GM23338 (cell line): ENCODE measurements around the gene DR1. TPM values are rescaled to one million over a fixed set of nuclear protein-coding genes. Genes with fewer than 3 reads are reported as not detected.

ENCODE experiments used
- ATAC-seq: fragments of 200-7000 bp; cut with Tn5 transposase; 3 replicates; pipeline ENCODE4 v1.9.1; 2020
- DNase-seq: peaks from one replicate; pipeline ENCODE4 v3.0.0-alpha.2; 2015; ENCODE audit warnings: low spot score
- H2AFZ ChIP-seq: fragments of 200-600 bp; sonication (generic); 2 replicates; pipeline ENCODE4 v1.8.0; 2016; ENCODE audit warnings: antibody characterized with exemption, mild to moderate bottlenecking, moderate library complexity
- H3F3A ChIP-seq: fragments of 200-600 bp; sonication (generic); replicated peaks from 2 replicates; pipeline ENCODE4 v1.8.0; 2017; ENCODE audit warnings: antibody characterized with exemption, mixed run types, low read depth
- H3K27ac ChIP-seq: fragments of 200-600 bp; sonication (generic); 2 replicates; pipeline ENCODE4 v1.6.1; 2016; ENCODE audit warnings: low read depth
- H3K27me3 ChIP-seq: fragments of 200-600 bp; sonication (generic); 2 replicates; pipeline ENCODE4 v1.8.0; 2016; ENCODE audit warnings: mild to moderate bottlenecking, mixed run types, moderate library complexity; ENCODE audit not compliant: insufficient read depth
- H3K36me3 ChIP-seq: fragments of 200-600 bp; sonication (generic); 2 replicates; pipeline ENCODE4 v1.8.0; 2016; ENCODE audit warnings: mild to moderate bottlenecking; ENCODE audit not compliant: insufficient read depth
- H3K4me1 ChIP-seq: fragments of 200-600 bp; sonication (generic); 2 replicates; pipeline ENCODE4 v1.8.0; 2016; ENCODE audit warnings: mild to moderate bottlenecking, moderate library complexity; ENCODE audit not compliant: insufficient read depth
- H3K4me2 ChIP-seq: fragments of 200-600 bp; sonication (generic); 2 replicates; pipeline ENCODE4 v1.7.1; 2017; ENCODE audit warnings: mixed run types
- H3K4me3 ChIP-seq: fragments of 200-600 bp; sonication (generic); 2 replicates; pipeline ENCODE4 v1.6.1; 2016; ENCODE audit warnings: mixed run types
- H3K79me2 ChIP-seq: fragments of 200-600 bp; sonication (generic); replicated peaks from 2 replicates; pipeline ENCODE4 v1.8.0; 2017; ENCODE audit warnings: mild to moderate bottlenecking; ENCODE audit not compliant: insufficient read depth
- H3K9me2 ChIP-seq: fragments of 200-600 bp; sonication (generic); 2 replicates; pipeline ENCODE4 v1.8.0; 2017; ENCODE audit not compliant: insufficient read depth
- H4K20me1 ChIP-seq: fragments of 200-600 bp; sonication (generic); replicated peaks from 2 replicates; pipeline ENCODE4 v1.8.0; 2017; ENCODE audit warnings: mild to moderate bottlenecking; ENCODE audit not compliant: insufficient read depth
- H3K27ac Mint-ChIP-seq: 2 replicates; pipeline ENCODE4 v1.8.0; 2020; ENCODE audit warnings: inconsistent platforms, mild to moderate bottlenecking, moderate library complexity, mixed read lengths
- H3K27me3 Mint-ChIP-seq: 3 replicates; pipeline ENCODE4 v1.8.0; 2022; ENCODE audit warnings: low read depth, mild to moderate bottlenecking, moderate library complexity, mixed read lengths, inconsistent platforms; ENCODE audit not compliant: insufficient read depth, poor library complexity
- H3K36me3 Mint-ChIP-seq: 3 replicates; pipeline ENCODE4 v1.8.0; 2021; ENCODE audit warnings: low read depth, mild to moderate bottlenecking, inconsistent platforms, moderate library complexity, mixed read lengths
- H3K4me1 Mint-ChIP-seq: 3 replicates; pipeline ENCODE4 v1.8.0; 2020; ENCODE audit warnings: mild to moderate bottlenecking, inconsistent platforms, mixed read lengths
- H3K4me3 Mint-ChIP-seq: 3 replicates; pipeline ENCODE4 v1.8.0; 2021; ENCODE audit warnings: moderate library complexity, mild to moderate bottlenecking, inconsistent platforms, mixed read lengths
- H3K9me3 Mint-ChIP-seq: 3 replicates; pipeline ENCODE4 v1.8.0; 2020; ENCODE audit warnings: moderate library complexity, mild to moderate bottlenecking, inconsistent platforms, mixed read lengths
- CREB1 ChIP-seq: fragments of 250-450 bp; sonication (Bioruptor Pico); IDR thresholded peaks from 2 replicates; pipeline ENCODE4 v1.5.0; 2020; ENCODE audit warnings: low read depth, mild to moderate bottlenecking, moderate library complexity
- ETS1 ChIP-seq: IDR thresholded peaks from 2 replicates; pipeline ENCODE4 v1.6.1; 2016; ENCODE audit warnings: antibody characterized with exemption
- EZH2 ChIP-seq: fragments of 200-600 bp; sonication (generic); IDR thresholded peaks from one replicate; pipeline ENCODE4 v1.8.0; 2017; ENCODE audit warnings: antibody characterized with exemption, mild to moderate bottlenecking, low read depth; ENCODE audit not compliant: unreplicated experiment
- EZH2phosphoT487 ChIP-seq: fragments of 200-600 bp; sonication (generic); IDR thresholded peaks from one replicate; pipeline ENCODE4 v1.8.1; 2018; ENCODE audit warnings: antibody characterized with exemption; ENCODE audit not compliant: unreplicated experiment
- JUNB ChIP-seq: IDR thresholded peaks from one replicate; pipeline ENCODE4 v1.6.1; 2016; ENCODE audit warnings: antibody characterized with exemption; ENCODE audit not compliant: unreplicated experiment
- NANOG ChIP-seq: IDR thresholded peaks from 2 replicates; pipeline ENCODE4 v1.6.1; 2016; ENCODE audit warnings: antibody characterized with exemption, borderline replicate concordance
- POLR2AphosphoS5 ChIP-seq: IDR thresholded peaks from 2 replicates; pipeline ENCODE4 v1.6.1; 2016; ENCODE audit warnings: antibody characterized with exemption, low read depth
- REST ChIP-seq: IDR thresholded peaks from one replicate; pipeline ENCODE4 v1.6.1; 2018; ENCODE audit warnings: antibody characterized with exemption; ENCODE audit not compliant: unreplicated experiment
- STAT1 ChIP-seq: IDR thresholded peaks from one replicate; pipeline ENCODE4 v1.6.1; 2016; ENCODE audit warnings: antibody characterized with exemption; ENCODE audit not compliant: unreplicated experiment
- ZNF114 ChIP-seq: fragments of 250-450 bp; sonication (Bioruptor Pico); IDR thresholded peaks from 2 replicates; pipeline ENCODE4 v1.5.0; 2020; ENCODE audit warnings: mild to moderate bottlenecking, moderate library complexity
- ZNF331 ChIP-seq: fragments of 250-450 bp; sonication (Bioruptor Pico); IDR thresholded peaks from 2 replicates; pipeline ENCODE4 v1.5.0; 2020; ENCODE audit warnings: low read depth, mild to moderate bottlenecking, moderate library complexity
- polyA plus RNA-seq: library from polyadenylated mRNA; unstranded; fragments of >200 nt; fragmentation: Nextera tagmentation; extraction: Ambion mirVana; gene quantifications from 2 replicates; pipeline ENCODE4 v1.2.1, GENCODE V29; 2016
- total RNA-seq: library from RNA; depleted of rRNA; stranded (reverse); fragments of >200 nt; shearing (Covaris generic); gene quantifications from 2 replicates; pipeline ENCODE4 v1.2.3, GENCODE V29; 2014
- TF ChIP-seq, protein P1 (sequence below), 2 experiments: fragments of 200-600 bp in 1 of 2; sonication (generic) in 1 of 2; conservative IDR thresholded peaks; 2 replicates each; pipeline versions ENCODE4 v1.5.1 to v1.6.1; 2016 to 2017; ENCODE audit warnings: antibody characterized with exemption in 2 of 2, low read depth in 2 of 2, mild to moderate bottlenecking in 2 of 2, moderate library complexity in 1 of 2

Gene DR1
- total and polyA plus RNA-seq, 2 experiments from 2014 or later, result 20.9 to 61.2 TPM

DNA sequence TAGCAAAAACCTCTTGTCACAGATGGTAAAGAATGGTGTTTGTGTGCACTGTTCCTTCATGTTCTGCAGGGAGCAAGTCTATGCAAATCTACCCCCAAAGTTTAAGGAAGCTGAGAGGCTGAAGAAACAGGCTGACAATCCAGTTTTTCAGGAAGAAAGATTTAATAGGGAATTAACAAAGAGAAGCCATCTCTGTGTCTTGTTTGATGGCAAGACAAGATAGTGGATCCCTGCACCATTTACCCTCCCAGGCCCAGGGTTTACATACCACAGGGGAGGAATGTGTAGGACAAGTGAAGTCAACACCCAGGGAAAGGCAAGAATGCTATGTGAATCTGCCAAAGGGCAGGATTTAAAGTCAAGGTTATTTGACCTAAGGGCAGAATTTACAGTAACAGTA, 54.1 kb downstream of the DR1 start (continued):
- no peak for TF ChIP-seq NANOG
- TF ChIP-seq CREB1, result no peak
- TF ChIP-seq, protein P1, sequence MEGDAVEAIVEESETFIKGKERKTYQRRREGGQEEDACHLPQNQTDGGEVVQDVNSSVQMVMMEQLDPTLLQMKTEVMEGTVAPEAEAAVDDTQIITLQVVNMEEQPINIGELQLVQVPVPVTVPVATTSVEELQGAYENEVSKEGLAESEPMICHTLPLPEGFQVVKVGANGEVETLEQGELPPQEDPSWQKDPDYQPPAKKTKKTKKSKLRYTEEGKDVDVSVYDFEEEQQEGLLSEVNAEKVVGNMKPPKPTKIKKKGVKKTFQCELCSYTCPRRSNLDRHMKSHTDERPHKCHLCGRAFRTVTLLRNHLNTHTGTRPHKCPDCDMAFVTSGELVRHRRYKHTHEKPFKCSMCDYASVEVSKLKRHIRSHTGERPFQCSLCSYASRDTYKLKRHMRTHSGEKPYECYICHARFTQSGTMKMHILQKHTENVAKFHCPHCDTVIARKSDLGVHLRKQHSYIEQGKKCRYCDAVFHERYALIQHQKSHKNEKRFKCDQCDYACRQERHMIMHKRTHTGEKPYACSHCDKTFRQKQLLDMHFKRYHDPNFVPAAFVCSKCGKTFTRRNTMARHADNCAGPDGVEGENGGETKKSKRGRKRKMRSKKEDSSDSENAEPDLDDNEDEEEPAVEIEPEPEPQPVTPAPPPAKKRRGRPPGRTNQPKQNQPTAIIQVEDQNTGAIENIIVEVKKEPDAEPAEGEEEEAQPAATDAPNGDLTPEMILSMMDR (conservative IDR thresholded peaks at IDR 0.05; ENCODE audit: low read depth in 2 of 2), result no peak

GRCh38 chr1:93408203-93408602, 62.5 kb downstream of the DR1 start:
- Histone ChIP-seq H3K4me2 (no peak overlapping the region), H3K4me3 (no peak overlapping the region), H3K79me2 (no peaks in the 10 kb centered on the region), H2AFZ (no peak overlapping the region), H3K27me3 (no peaks in the 10 kb centered on the region), H4K20me1 (no peaks in the 10 kb centered on the region), H3K36me3 (peaks cover 22% of the 10 kb centered on the region), H3F3A (peaks cover 12% of the 10 kb centered on the region; the same call in 1 of the 2 replicates), H3K27ac (no peak overlapping the region), H3K9me2 (no peaks in the 10 kb centered on the region), H3K4me1 (peaks cover 20% of the 10 kb centered on the region)
- H3K4me3 Mint-ChIP-seq, result no peak overlapping the region
- peaks cover 21% of the 10 kb centered on the region for H3K4me1 Mint-ChIP-seq
- no peak for DNase-seq
- H3K27me3 Mint-ChIP-seq, result peaks cover 2% of the 10 kb centered on the region
- H3K36me3 Mint-ChIP-seq, result peaks cover 39% of the 10 kb centered on the region
- H3K9me3 Mint-ChIP-seq, result peaks cover 53% of the 10 kb centered on the region
- no peak overlapping the region for H3K27ac Mint-ChIP-seq
- no peak for ATAC-seq
- TF ChIP-seq ETS1 (no peak), POLR2AphosphoS5 (no peak), ZNF114 (CRISPR knock-in tag) (no peak), EZH2phosphoT487 (no peak), JUNB (no peak), CREB1 (no peak), REST (no peak), EZH2 (no peak), ZNF331 (CRISPR knock-in tag) (no peak), STAT1 (no peak)
- TF ChIP-seq, protein P1 (conservative IDR thresholded peaks at IDR 0.05; ENCODE audit: low read depth in 2 of 2), result no peak
